Stromal cell of bone marrow (primary cell): ENCODE data around the gene MTTP.
"Not testable (repeated sequence)": the region's sequence is repeated elsewhere in the genome, so short reads cannot be mapped to it uniquely, and the experiment has no call there.

ENCODE experiments used
- DNase-seq: peaks from one replicate; pipeline ENCODE4 v3.0.0-alpha.2; 2012; ENCODE audit warnings: low read depth

Gene MTTP

DNA sequence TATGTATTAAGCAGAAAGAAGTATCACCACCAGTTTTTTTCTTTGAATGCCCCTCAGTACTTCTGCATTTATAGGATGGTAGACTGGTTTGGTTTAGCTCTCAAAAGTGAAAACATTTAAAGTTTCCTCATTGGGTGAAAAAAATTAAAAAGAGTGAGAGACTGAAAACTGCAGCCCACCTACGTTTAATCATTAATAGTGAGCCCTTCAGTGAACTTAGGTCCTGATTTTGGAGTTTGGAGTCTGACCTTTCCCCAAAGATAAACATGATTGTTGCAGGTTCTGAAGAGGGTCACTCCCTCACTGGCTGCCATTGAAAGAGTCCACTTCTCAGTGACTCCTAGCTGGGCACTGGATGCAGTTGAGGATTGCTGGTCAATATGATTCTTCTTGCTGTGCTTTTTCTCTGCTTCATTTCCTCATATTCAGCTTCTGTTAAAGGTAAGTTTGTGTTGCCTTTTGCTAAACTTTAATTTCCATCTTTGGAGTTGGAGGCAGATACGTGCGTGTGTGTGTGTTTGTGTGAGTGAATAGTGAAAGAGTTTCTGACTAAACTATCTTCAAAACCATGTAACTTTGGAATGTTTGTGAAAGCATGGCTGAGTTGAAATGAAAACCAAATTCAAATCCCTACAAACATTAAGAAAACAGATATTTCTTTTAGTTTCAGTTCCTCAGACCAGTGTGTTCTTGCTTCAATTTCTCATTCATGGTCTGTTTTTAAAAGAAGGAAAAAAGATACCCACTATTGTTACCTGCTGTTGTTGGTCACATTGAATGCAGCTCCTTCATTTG lies at the start of gene MTTP:
MTTP (plus strand) TSS at position 295 of the 795 bp plus-strand sequence; CDS start at position 381, 86 bp downstream.
- no peak for DNase-seq

DNA sequence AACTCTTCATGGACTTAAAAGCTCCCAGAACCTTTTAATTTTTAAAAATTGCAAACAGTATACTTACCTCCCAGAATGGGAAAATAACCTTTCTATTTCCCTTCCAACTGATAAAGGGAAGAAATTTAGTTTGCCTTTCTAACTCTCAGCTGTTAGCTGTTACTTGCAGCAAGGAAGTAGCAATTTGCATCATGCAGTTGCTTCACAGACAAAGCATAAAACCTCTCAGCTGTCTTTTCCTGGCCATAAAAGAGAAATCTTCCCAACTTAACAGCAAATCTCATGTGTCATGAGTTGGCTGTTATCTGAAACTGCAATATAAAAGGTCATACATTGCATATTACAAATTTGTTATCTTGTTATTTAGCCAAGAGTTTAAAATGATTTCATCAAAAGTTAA lies 45.4 kb upstream of the MTTP start:
- DNase-seq = no peak

DNA sequence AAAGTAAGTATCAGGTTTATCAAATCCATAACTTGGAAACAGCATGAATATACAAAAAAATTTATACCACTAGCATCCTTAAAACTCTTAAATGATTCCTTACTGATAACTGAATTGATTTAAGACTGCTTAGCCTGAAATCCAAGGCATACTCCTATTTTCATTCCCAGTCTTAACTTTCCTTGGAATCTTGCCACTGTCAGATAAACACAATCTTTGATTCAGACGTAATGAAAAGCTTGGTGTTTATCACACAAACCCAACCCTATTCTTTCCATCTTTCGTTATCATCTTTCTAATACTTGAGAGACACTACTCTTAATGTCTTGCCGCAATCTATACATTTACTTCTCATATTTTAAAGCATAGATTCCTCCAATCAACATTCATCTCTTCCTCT lies 44.7 kb upstream of the MTTP start:
- DNase-seq = no peak

DNA sequence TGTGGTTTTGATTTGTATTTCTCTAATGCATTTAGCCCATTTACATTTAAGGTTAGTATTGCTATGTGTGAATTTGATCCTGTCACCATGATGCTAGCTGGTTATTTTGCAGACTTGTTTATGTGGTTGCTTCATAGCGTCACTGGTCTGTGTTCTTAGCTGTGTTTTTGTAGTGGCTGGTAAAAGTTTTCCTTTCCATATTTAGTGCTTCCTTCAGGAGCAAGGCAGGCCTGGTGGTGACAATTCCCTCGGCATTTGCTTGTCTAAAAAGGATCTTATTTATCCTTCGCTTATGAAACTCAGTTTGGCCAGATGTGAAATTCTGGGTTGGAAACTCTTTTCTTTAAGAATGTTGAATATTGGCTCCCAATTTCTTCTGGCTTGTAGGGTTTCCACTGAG lies 39.9 kb upstream of the MTTP start:
- DNase-seq = not testable (repeated sequence)

DNA sequence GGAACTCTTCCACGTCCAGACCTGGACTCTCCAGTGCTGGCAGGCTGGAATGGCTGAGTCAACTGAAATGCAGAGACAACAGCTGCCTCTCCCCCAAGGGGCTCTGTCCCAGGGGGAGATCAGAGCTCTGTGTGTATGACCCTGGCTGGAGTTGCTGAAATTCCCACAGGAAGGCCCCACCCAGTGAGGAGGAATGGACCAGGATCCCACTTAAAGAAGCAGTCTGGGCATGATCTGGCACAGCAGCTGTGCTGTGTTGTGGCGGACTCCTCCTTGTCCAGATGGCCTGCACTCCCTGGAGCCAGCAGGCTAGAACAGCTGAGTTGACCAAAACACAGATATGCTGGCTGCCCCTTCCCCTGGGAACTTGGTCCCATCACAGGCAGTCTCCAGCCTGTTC lies 38.4 kb upstream of the MTTP start:
- DNase-seq = no peak

DNA sequence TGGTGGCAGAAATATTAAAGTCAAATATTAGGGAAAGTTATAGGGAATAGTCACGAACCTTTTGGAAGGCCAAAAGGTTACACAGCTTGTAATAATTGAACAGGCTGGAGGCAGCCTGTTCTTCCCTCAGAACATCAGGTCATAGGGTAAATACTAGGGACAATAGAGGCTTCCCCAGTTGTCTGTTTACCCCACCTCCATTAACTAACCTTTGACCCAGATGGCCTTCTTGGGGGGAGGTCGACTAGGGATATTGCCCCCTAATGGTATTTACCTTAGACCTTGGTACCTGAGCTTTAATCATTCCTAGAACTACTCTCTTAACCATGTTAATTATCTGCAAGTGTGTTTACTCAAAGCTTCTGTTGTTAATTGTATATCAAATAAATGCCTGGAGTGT lies 37.8 kb upstream of the MTTP start:
- no peak for DNase-seq

DNA sequence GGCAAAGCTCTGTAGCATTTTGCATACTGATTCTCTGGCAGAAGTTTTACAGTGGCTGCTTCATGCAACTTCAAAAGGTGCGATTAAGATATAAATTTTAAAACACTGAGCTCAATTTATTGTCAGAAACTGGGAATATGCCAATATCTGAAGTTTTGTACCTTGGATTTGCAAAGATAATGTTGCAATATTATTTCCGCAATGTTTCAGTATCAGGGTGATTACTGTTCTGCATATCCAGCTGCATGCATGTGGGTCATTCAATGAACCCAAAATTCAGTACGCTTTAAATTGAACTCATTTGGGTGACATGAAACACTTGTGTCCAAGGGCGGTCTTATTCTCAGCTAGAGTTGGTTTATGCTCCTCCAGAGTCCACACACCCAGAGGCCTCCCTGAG lies 37.0 kb upstream of the MTTP start:
- DNase-seq = no peak

DNA sequence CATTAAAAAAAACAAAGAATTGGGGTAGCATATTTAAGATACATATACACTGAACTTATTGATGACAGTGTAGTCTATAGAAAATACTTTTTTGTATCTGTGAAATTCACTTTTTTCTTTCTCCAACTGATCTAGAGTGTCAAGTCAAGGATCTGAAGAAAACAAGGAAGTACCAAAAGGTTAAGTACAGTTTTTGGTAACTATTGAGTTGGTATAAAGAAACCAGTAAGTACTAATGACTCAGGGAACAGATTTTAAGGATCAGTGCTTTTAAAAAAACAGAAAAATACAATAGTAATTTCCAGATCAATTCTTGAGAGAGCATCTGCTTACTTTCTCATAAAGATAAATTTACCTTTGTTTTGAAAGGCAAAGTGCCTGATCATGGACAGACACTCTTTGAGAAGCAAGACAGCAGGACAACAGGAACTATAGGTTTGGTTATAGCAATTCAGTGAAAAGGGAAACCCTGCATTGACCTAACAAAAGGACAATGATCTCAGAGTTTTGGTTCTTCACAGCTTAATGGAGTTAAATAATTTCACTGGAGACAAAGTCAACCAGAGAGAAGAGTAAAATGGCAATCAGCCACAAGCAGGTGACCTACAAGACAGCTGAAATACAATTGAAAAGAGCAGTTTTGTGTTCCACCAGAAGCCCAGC lies 34.2 kb upstream of the MTTP start:
- no peak for DNase-seq

DNA sequence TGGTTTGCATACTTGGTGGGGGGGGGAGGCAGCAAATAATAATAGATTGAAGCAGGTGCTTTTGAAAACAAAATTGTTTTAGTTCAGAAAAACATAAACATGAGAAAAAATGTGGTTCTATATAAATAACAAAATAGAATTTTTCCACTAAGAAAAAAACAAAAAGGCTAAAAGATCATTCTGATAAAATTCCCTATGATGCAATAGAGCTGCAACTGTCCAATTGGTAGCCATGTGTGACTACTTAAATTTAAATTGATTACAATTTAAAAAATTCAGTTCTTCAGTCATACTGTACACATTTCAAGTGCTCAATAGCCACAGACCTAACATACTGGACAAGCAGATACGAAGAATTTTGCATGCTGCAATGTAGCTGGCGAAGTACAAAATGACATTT lies 21.8 kb upstream of the MTTP start:
- no peak for DNase-seq

DNA sequence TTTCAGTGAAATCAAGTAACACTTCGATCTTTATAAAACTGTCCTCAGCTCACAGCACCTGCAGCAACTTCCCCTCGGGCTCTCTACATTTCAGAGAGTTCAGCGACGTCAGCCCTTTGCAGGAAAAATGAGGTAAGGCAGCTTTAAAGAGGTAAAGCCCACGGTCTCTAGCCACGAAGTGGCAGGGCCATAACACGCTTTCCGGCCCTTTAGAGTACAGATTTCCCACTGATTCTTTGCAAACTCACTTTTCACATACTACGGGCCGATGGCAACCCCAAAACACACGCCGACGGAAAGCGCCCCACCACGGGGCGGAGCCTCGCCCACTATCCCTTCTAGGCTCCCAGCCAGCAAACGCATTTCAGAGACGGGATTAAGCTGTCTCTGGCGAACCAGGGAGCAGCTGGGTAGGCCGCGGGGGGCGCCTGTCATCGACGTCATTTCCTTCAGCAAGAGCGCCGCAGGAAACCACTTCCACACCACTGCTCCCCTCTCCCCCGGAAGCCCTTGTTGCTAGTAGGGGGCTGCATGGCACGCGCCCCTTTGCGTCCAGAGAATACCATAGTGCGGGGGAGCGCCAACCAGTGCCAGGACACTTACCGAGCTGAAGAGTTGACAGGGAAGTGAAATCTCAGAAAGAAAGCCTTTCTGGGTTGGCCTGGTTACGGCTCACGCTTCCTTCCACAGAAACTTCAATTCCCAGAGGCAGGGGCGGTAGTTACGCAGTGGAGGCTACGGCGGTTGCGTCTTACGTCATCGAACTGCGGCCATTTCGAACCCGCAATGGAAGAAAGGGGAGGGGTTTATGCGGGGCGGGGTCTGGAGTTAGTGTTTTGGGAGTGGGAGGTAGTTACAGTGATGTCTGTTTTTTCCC lies 11.1 kb upstream of the MTTP start, which contains the start of gene TRMT10A:
TRMT10A (minus strand) TSS at position 730 of the 877 bp plus-strand sequence. CDS start 4,701 bp downstream, outside the sequence.
- DNase-seq = peak; percentile 97

DNA sequence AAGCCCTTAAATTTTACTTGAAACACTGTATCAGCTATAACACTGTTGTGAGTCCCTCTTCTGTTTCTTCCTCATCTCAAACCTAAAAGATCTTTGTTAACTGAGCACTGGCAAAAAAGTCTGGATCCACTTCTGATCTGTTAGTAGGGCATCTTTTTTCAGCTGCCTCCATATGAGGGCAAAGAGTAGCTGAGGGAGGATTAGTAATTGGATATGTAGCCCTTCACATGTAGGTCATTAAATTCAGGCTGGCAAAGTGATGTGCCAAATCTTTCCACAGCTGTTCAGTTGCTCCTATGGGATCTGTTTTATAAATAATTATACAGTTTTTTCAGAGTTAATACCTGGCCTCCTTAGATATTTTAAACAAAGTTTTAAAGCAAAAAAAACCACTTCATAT lies 9.7 kb upstream of the MTTP start:
- no peak for DNase-seq

DNA sequence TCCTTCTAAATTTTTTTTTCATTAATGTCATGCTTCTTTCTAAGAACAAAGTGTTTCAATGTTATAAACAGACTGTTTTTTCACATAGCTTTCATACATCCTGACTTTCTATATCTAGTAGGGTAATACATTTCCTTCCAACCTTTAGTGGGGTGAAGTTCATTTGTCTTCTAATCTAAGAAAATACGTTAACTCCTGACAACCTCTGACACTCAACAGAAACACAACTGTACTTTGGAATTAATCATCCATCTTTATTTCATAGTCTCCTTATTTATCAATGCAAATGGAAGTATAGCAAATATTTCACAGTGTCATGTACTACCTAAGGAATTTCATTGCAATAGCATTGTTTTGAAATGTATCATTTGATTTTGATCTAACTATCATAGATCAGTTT lies 2.7 kb upstream of the MTTP start:
- no peak for DNase-seq

DNA sequence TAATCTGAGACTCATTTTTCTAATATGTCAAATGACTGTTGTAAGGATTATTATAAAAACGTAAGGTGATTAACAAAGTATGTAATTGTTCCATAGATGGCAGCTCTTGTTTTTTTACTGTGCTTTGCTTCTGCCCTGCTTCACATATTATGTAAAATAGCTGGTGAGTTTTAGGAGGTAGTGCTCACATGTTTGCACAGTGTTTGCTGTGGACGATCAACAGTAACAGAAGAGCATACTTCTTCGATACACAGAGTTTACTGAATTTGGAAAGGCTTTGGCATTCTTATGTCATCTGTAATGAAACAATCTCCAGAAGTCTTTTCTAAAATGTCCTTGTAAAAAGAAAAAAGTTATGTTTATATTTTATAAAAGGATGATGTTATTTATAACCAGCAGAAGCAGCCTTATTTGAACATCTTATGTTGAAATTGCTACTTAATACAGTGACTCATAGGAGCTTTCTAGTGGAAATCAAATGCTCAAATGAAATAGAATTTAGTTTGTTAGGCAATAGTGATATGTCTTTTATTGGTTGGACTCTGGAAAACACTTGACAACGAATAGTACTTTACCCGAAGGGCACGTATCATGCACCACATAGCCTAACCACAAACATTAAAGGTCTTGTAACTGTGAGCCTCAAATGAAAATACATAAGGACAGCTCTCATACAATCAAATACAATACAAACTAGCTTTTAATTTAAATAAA lies 1.9 kb upstream of the MTTP start:
- DNase-seq = peak; percentile 18

DNA sequence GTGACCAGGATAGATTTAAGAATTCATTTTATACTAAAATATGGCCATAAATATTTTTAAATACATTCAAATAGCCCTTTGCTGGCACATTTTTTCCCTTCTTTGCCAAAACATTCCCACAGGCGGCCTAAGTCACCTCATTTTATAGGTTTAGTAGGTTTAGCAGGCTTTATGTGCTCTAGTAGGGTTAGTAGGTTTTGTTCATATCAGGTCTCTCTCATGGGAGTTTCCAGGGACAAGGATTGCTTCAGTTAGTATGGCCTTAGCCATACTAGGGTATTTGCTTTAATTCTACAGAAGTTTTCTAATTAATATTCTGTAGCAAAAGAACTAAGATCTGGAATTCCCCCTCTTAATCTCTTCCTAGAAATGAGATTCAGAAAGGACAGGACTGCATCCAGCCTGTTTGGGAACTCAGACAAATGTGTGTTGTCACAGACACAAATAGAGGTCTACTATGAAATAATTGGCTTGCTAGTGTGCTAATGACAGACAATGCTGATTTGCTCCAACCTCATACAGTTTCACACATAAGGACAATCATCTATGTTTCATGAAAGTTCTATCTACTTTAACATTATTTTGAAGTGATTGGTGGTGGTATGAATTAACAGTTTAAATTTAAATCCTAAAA lies 772 bp upstream of the MTTP start:
- no peak for DNase-seq

DNA sequence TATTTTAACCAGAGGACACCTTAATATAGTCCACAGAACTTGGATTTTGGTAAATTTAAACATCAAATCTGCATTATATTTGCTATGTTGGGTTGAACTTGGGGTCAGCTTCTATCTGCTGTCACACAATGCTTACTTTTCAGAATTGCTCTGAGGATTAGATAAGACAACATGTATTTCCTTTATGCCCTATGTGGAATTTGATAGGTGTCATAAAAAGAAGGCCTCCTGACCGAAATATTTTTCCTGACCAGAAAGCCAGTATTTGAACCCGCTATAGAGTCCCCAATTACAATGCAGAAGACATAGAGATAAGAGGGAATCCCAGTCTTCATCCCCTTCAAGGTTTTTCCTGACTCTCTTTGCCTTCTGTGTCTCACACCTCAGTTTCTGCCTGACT lies 4.1 kb downstream of the MTTP start:
- no peak for DNase-seq

DNA sequence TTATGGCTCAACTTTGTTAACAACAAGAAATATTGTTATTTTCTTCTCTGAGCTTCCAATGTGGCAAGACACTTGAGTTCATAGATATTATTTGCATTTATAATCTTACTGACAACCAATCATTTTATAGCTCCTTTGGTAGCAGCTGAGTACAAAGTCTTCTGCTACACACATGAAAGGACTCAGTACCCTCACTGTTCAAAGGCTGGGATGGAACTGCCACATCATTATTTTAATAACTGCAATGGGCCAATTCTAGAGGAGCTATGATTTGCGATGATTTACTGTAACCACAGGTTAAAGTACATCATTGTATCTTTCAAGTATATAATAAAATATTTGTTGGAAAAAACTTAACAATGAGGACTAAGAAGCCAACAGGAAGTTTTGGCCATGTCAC lies 10.9 kb downstream of the MTTP start:
- DNase-seq = no peak

DNA sequence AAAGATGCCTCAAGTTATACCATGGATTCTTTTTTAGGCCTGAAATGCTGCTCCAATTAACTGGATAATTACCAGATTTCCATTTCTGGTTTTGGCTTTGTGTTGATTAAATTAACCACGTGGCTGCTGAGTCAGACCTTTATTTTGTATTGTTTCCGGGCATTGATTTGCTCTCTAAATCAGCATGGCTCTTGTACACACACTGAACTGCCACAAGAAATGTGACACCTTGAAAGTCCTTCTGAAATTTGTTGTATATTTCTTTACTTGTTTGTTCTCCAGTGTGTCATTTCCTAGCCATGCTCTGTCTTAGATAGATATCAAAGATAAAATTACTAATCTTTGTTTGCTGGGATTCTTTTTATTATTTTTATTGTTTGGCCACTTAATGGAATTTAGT lies 11.7 kb downstream of the MTTP start:
- DNase-seq = no peak

DNA sequence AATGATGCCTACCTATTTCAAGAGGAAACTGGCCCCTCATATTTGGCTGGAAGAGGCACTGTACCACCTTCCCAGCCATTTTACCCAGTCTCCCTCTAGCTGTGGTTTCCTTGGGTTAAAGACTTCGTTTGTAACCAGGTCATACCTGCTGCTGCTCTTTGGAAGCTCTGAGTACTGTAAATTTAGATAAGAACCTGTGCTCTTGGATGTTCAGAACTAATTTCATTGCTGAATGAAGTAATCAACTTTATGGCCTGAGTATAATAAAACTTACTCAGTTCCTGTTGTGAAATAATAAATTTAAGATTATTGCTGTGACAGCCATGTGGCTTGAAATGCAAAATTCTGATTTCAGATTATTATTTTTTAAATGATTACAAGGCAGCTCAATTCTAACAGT lies 12.2 kb downstream of the MTTP start:
- DNase-seq = no peak

DNA sequence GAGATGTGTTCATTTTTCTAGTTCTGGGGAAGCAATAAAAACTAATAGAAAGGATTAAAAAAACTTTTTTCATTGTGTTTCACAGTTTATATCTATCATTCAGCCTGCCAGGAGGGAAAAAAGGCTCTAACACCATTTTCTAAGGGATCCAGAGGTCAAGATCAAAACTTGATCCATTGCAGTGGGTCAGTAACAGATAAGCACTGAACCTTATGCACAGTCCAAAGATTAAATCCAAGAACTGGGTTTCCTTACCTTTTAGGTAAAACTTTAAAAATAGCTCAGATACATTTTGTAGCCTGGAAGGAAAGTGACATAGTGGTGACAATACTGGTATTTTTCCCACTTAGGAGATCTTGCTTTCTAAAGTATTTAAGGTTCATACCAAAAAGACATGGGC lies 12.7 kb downstream of the MTTP start:
- no peak for DNase-seq

DNA sequence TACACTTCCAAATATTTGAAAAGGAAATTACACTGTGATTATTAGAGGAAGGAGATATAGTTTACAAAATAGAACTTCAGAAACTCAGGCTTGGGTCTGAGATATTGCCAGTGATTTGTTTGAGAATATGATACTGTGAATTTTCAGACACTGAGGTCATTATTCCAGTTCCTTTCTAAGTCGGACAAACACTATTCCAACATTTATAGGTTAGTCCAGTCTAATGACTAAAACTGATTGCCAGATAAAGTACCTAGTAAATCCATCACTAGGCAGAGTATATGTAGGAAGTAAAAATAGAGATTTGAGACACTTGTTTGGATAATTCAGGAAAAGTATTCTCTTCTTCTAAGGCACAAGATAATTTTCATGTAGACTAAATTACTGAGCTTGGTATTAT lies 13.2 kb downstream of the MTTP start:
- no peak for DNase-seq

DNA sequence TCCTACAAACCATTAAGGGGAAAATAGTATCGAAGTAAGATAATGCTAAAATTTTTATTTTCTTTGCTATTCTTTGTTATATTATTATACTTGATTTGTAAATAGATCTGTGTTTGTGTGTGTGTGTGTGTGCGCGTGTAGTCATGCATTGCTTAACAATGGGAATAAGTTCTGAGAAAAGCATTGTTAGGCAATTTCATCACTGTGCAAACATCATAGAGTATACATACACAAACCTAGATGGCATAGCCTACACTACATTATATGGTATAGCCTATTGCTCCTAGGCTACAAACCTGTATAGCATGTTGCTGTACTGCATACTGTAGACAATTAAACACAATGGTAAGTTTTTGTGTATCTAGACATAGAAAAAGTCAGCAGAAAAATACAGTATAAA lies 17.1 kb downstream of the MTTP start:
- no peak for DNase-seq
